HFFc6 (cell line): ENCODE data around the gene M1AP. TPM values are rescaled to one million over a fixed set of nuclear protein-coding genes. Genes with fewer than 3 reads are reported as not detected.

Experiments used
- DNase-seq: peaks from one replicate; pipeline ENCODE4 v3.0.0-alpha.2; 2018
- H3K27ac Mint-ChIP-seq: 2 replicates; pipeline ENCODE4 v1.8.0; 2020; ENCODE audit warnings: mild to moderate bottlenecking, mixed read lengths
- H3K27me3 Mint-ChIP-seq: 2 replicates; pipeline ENCODE4 v1.8.0; 2021; ENCODE audit warnings: mild to moderate bottlenecking, moderate library complexity, mixed read lengths; ENCODE audit not compliant: insufficient read depth
- H3K36me3 Mint-ChIP-seq: 2 replicates; pipeline ENCODE4 v1.8.0; 2021; ENCODE audit warnings: low read depth, mixed read lengths
- H3K4me1 Mint-ChIP-seq: 2 replicates; pipeline ENCODE4 v1.8.0; 2020; ENCODE audit warnings: low read depth, mixed read lengths
- H3K4me3 Mint-ChIP-seq: 2 replicates; pipeline ENCODE4 v1.8.0; 2020; ENCODE audit warnings: mild to moderate bottlenecking, moderate library complexity, mixed read lengths
- H3K9me3 Mint-ChIP-seq: 2 replicates; pipeline ENCODE4 v1.8.0; 2020; ENCODE audit warnings: mild to moderate bottlenecking, mixed read lengths
- CTCF ChIP-seq: fragments of 200-600 bp; sonication (generic); IDR thresholded peaks from 2 replicates; pipeline ENCODE4 v1.5.0; 2021; ENCODE audit warnings: antibody characterized with exemption, mild to moderate bottlenecking
- total RNA-seq, 6 experiments: library from RNA; stranded (reverse); fragmentation: NEBNext Ultra II Directional; extraction: Animal tissue kit (Norgen Biotek cat#: 25700); gene quantifications; 2 replicates in 1 of 6; 3 replicates in 5 of 6; pipeline ENCODE4 v1.2.3, GENCODE V29; 2021

Gene M1AP
- total RNA-seq, 6 experiments from 2014 or later = 0.14 to 0.38 (median 0.17) TPM; not detected in 1

DNA sequence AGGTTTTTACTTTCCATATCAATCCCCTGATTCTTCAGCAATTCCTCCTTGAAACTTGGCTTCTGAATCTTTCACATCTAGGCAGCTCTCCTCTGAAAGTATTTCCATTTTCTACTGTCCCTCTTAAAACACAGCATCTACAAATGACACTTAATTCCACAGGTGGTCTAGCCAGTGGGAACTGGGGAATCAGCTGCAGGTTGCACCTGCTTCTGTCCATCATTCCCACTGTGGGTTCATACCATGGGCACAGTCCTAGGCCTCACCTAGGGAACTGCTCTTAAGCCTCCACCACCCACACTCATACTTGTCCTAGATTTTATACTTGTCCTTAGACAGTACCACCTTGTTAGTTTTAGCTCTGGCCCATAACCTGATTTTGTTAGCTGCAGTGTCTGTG, 96.6 kb downstream of the M1AP start:
- no peak for TF ChIP-seq CTCF
- Mint-ChIP-seq H3K4me3 (peak overlapping the region; percentile 91), H3K27ac (peak overlapping the region; percentile 28), H3K9me3 (no peaks in the 10 kb centered on the region), H3K27me3 (peaks cover 5% of the 10 kb centered on the region), H3K36me3 (peaks cover 18% of the 10 kb centered on the region), H3K4me1 (peaks cover 44% of the 10 kb centered on the region)
- no peak for DNase-seq

- Mint-ChIP-seq H3K4me3 (peak overlapping the region; percentile 73), H3K9me3 (no peaks in the 10 kb centered on the region), H3K27me3 (peaks cover 5% of the 10 kb centered on the region), H3K4me1 (peaks cover 50% of the 10 kb centered on the region), H3K36me3 (peaks cover 18% of the 10 kb centered on the region), H3K27ac (peak overlapping the region; percentile 48; the same call in 1 of the 2 replicates)
- no peak for TF ChIP-seq CTCF
- no peak for DNase-seq
Measured at GRCh38 chr2:74550231-74550630, 97.9 kb downstream of the M1AP start.

GRCh38 chr2:74548900-74549826, 99.0 kb downstream of the M1AP start:
- H3K27ac Mint-ChIP-seq = peak overlapping the region; percentile 58
- H3K9me3 Mint-ChIP-seq = no peaks in the 10 kb centered on the region

DNA sequence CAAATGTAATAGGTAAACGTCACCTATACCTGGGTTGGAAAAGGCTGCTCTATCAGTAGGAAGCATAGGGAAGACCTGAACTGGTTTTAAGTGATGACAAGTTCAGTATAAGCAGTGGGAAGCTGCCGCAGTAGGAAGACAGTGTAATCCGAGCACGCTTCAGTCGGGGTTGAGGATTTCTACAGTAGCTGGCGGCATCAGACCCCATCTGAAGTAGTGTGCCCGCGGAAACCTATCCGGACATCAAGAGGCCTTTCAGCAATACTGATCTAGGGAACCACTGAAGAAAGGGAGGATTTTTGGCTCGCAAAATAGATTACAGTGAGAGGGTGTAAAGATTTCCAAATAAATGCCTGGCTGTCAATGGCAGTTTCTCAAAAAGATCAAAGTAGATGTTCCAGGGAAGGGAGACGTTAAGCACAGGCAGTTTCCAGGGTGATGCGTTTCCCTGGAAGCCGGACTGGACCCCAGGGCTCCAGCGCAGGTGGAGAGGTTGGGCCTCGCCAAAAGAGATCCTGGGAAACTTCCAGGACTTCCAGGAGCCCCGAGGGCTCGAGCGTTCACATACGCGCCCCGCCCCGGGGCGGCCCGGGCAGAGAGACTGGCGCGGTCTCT, 99.7 kb downstream of the M1AP start:
- Mint-ChIP-seq H3K9me3 (no peaks in the 10 kb centered on the region), H3K4me3 (peak overlapping the region; percentile 70), H3K27me3 (peaks cover 1% of the 10 kb centered on the region; the same call in 1 of the 2 replicates), H3K36me3 (peaks cover 23% of the 10 kb centered on the region), H3K27ac (peak overlapping the region; percentile 77), H3K4me1 (peaks cover 50% of the 10 kb centered on the region)
- TF ChIP-seq CTCF = no peak
- no peak for DNase-seq

More at GRCh38 chr2:74548900-74549826, 99.0 kb downstream of the M1AP start:
- Mint-ChIP-seq H3K4me1 (peaks cover 50% of the 10 kb centered on the region), H3K4me3 (peak overlapping the region; percentile 73), H3K36me3 (peaks cover 21% of the 10 kb centered on the region), H3K27me3 (peaks cover 5% of the 10 kb centered on the region)
- DNase-seq = no peak
- no peak for TF ChIP-seq CTCF

DNA sequence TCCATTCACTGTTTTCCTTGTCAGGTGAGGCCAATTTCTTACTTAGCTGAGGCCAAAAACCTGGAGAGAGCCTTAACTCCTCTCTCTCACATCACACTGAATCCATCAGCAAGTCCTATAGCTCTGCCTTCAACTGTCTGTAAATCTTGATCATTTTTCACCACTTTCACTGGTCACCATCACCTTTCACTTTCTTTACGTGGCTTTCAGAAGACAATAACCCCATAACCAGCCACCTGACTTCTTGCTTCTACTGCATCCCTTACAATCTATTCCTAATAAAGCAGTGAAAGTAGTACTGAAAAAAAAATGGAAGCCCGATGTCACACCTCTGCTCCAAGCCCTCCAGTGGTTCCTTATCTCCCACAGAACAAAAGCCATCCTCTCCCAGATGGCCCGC, 102.1 kb downstream of the M1AP start:
- no peak overlapping the region for H3K27ac Mint-ChIP-seq
- no peaks in the 10 kb centered on the region for H3K27me3 Mint-ChIP-seq
- TF ChIP-seq CTCF = no peak
- peaks cover 13% of the 10 kb centered on the region for H3K36me3 Mint-ChIP-seq
- no peak overlapping the region for H3K4me3 Mint-ChIP-seq
- peaks cover 29% of the 10 kb centered on the region for H3K4me1 Mint-ChIP-seq
- no peaks in the 10 kb centered on the region for H3K9me3 Mint-ChIP-seq
- DNase-seq = no peak
